GM21786 (cell line): ENCODE data around the gene PLEKHO2.

Experiments
- ATAC-seq: cut with Tn5 transposase; IDR thresholded peaks from one replicate; pipeline ENCODE4 v1.9.1; 2021; ENCODE audit not compliant: unreplicated experiment

Gene PLEKHO2

GRCh38 chr15:64891561-64891960, 49.8 kb downstream of the PLEKHO2 start:
- no peak for ATAC-seq

GRCh38 chr15:64892847-64893403, 51.2 kb downstream of the PLEKHO2 start:
- ATAC-seq: no peak

- peak; percentile 63 for ATAC-seq
Observed at GRCh38 chr15:64893481-64894394, 52.0 kb downstream of the PLEKHO2 start.

- peak; percentile 27 for ATAC-seq
Observed at GRCh38 chr15:64894395-64895056, 52.8 kb downstream of the PLEKHO2 start.

- ATAC-seq: peak; percentile 26
Observed at GRCh38 chr15:64895285-64896065, 53.8 kb downstream of the PLEKHO2 start.

- ATAC-seq: no peak
Observed at GRCh38 chr15:64896371-64897069, 54.8 kb downstream of the PLEKHO2 start.

GRCh38 chr15:64897345-64897985, 55.8 kb downstream of the PLEKHO2 start:
- ATAC-seq: no peak

- ATAC-seq: no peak
Observed at GRCh38 chr15:64898406-64898805, 56.7 kb downstream of the PLEKHO2 start.

GRCh38 chr15:64901141-64901540, 59.4 kb downstream of the PLEKHO2 start:
- no peak for ATAC-seq

GRCh38 chr15:64901914-64902313, 60.2 kb downstream of the PLEKHO2 start:
- no peak for ATAC-seq

- ATAC-seq: no peak
Observed at GRCh38 chr15:64902863-64903262, 61.1 kb downstream of the PLEKHO2 start.

GRCh38 chr15:64903326-64903950, 61.7 kb downstream of the PLEKHO2 start:
- no peak for ATAC-seq

GRCh38 chr15:64904189-64904588, 62.5 kb downstream of the PLEKHO2 start:
- ATAC-seq: no peak

- ATAC-seq: no peak
Observed at GRCh38 chr15:64905119-64905831, 63.6 kb downstream of the PLEKHO2 start.

GRCh38 chr15:64905941-64906340, 64.2 kb downstream of the PLEKHO2 start:
- ATAC-seq: no peak

- ATAC-seq: no peak
Observed at GRCh38 chr15:64906402-64906801, 64.7 kb downstream of the PLEKHO2 start.

GRCh38 chr15:64907991-64908390, 66.3 kb downstream of the PLEKHO2 start:
- no peak for ATAC-seq

GRCh38 chr15:64909546-64909945, 67.8 kb downstream of the PLEKHO2 start:
- no peak for ATAC-seq
